ENCODE results near the gene PIP5K1B.

DNA sequence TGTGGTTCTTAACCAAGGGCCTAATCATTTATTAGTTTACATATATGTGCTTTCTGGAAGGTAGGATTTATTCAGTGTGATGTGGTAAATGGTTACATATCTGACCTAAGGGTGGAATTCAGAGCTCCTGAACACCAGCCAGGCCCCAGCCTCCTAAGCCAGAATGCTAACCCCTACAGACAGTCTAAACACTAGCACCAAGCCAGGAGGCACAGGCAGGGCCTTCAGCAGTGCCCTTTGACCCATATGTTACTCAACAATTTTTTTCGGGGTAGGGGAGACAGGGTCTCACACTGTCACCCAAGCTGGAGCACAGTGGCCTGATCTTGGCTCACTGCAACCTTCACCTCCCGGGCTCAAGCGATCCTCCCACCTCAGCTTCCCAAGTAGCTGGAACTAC, 268.6 kb downstream of the PIP5K1B start:
- no peak for TF ChIP-seq TAF1 (IDR thresholded peaks at IDR 0.05; ENCODE audit: borderline replicate concordance, insufficient read depth, low read length)
- no peak for TF ChIP-seq POLR2AphosphoS5 (IDR thresholded peaks at IDR 0.05; ENCODE audit: low read depth, low read length)
- TF ChIP-seq, protein P1, sequence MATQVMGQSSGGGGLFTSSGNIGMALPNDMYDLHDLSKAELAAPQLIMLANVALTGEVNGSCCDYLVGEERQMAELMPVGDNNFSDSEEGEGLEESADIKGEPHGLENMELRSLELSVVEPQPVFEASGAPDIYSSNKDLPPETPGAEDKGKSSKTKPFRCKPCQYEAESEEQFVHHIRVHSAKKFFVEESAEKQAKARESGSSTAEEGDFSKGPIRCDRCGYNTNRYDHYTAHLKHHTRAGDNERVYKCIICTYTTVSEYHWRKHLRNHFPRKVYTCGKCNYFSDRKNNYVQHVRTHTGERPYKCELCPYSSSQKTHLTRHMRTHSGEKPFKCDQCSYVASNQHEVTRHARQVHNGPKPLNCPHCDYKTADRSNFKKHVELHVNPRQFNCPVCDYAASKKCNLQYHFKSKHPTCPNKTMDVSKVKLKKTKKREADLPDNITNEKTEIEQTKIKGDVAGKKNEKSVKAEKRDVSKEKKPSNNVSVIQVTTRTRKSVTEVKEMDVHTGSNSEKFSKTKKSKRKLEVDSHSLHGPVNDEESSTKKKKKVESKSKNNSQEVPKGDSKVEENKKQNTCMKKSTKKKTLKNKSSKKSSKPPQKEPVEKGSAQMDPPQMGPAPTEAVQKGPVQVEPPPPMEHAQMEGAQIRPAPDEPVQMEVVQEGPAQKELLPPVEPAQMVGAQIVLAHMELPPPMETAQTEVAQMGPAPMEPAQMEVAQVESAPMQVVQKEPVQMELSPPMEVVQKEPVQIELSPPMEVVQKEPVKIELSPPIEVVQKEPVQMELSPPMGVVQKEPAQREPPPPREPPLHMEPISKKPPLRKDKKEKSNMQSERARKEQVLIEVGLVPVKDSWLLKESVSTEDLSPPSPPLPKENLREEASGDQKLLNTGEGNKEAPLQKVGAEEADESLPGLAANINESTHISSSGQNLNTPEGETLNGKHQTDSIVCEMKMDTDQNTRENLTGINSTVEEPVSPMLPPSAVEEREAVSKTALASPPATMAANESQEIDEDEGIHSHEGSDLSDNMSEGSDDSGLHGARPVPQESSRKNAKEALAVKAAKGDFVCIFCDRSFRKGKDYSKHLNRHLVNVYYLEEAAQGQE (IDR thresholded peaks at IDR 0.05; ENCODE audit: insufficient read depth in 1 of 2, low read depth in 2 of 2, low read length in 2 of 2), result no peak

All from PFSK-1 (cell line).